GM19043 (cell line): ENCODE data around the gene TMEM8B.
"Not testable (repeated sequence)": the region's sequence is repeated elsewhere in the genome, so short reads cannot be mapped to it uniquely, and the experiment has no call there.

ENCODE experiments used
- ATAC-seq: cut with Tn5 transposase; IDR thresholded peaks from one replicate; pipeline ENCODE4 v1.9.1; 2021; ENCODE audit warnings: low read depth; ENCODE audit not compliant: unreplicated experiment

The TMEM8B gene

DNA sequence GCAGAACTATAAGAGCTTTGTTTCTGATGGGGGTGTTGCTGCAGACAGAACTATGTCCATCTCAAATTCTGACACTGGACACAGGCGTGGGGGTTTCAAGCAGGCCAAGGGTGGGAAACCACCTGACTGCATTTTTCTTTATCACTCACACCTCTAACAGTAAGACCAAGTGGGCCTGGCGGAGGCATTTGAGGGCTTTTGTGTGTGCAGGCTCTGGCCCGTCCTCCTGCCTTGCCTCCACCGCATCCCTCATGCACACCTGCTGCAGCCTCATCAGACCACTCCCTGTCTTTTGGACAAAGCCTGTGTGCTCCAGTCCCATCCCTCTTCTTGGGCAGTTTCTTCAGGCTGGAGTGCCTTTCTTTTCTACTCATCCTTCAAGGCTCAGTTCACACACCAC lies 33.3 kb downstream of the TMEM8B start:
- ATAC-seq: no peak

GRCh38 chr9:35863583-35863982 lies 34.6 kb downstream of the TMEM8B start:
- no peak for ATAC-seq

- ATAC-seq: no peak
These were observed 35.7 kb downstream of the TMEM8B start for GRCh38 chr9:35864695-35865255.

DNA sequence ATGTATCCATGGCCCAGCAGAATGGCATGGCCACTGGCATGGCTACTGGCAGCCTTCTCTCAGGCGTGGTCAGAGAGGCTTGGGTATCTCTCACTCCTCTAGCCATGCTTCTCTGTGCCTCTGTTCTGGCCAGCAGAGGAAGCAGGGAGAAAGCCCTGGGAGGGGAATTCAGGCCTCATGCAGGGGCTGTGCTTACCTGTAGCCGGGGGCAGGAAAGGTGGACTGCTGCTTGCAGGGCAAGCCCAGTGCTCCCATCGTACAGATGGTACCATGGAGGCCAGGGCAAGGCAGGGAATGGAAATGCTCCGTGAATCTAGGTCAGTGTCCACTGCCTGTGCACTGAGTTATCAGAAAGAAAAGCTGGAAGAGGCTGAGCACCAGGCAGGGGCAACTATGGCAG lies 38.5 kb downstream of the TMEM8B start:
- no peak for ATAC-seq

GRCh38 chr9:35868933-35869332 lies 39.9 kb downstream of the TMEM8B start:
- ATAC-seq: no peak

- no peak for ATAC-seq
These were observed 40.7 kb downstream of the TMEM8B start for GRCh38 chr9:35869621-35870216.

- no peak for ATAC-seq
These were observed 41.4 kb downstream of the TMEM8B start, which contains the start of gene OR13J1 for GRCh38 chr9:35870351-35870923. OR13J1 (minus strand) TSS chr9:35870401; CDS start chr9:35870401, 0 bp downstream.

DNA sequence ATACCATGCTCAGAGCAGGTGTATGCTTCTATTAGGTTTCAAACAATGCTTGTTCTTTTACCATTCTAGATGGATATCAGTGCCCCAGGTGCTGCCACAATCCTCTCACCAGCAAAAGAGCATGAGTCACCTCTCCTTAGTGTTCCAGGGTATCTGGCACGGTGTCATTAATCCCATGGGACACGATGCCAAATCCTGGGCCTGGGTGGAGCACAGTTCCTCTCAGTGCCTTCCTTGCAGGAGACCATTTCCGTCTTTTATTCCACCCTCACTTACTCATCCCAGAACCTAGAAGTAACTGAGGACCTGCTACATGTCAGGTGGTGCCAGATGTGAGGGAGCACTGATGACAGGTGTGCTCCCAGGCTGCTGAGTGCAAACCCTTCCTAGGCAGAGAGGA lies 42.5 kb downstream of the TMEM8B start:
- ATAC-seq: no peak

- no peak for ATAC-seq
These were observed 43.5 kb downstream of the TMEM8B start for GRCh38 chr9:35872505-35872904.

DNA sequence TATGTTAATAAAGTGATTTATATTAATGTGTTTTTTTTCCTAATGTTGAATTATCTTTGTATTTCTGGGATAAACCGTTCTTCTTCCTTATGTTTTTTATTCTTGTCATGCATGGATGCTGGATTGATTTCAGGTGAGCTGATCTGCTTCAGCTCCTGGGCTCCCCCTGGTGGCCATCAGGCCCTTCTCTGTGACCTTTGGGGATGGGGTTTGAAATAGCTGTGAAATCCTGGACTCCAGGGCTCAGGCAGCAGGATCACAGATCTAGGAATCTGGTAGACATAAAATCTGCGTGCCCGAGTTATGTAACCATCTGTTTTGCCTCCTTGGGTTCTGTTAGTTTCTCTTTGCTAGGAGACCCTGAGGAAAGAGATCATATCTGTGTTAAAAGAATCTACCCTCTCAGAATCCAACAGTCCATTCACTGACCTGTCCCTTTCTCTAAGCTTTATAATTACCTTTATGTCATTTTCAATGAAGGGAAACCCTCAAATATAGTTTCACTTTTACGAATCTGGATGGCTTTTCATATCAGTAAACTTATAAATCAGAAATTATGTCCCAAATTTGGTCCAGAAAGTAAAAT lies 53.3 kb downstream of the TMEM8B start:
- no peak for ATAC-seq

- ATAC-seq: no peak
These were observed 54.0 kb downstream of the TMEM8B start for GRCh38 chr9:35882996-35883395.

DNA sequence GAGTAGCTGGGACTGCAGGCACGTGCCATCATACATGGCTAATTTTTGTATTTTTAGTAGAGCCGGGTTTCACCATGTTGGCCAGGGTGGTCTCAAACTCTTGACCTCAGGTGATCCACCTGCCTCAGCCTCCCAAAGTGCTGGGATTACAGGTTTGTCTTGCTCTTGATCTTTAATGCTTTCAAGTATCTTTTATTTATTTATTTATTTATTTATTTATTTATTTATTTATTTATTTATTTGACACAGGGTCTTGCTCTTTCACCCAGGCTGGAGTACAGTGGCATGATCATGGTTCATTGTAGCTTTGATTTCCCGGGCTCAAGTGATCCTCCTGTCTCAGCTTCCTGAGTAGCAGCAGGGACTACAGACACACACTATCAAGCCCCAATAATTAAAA lies 55.9 kb downstream of the TMEM8B start:
- ATAC-seq: not testable (repeated sequence)

DNA sequence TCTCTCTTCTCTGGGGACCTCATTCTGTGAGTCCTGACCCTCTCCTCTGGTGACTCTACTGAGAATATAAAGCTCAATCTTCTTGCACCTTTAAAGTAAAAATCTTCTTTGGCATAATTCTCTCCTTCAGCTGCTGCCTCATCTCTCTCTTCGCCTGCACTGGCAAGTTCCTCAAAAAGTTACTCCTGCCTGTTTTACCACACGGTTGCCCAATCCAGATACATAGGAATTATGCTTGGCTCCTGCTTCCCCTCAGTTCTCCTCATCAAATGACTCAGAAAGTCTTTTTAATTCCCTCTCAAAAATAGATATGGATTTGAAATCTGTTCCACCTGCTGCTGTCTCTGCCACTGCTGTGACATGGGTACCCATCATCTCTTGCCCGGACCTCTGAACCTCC lies 62.6 kb downstream of the TMEM8B start:
- no peak for ATAC-seq

DNA sequence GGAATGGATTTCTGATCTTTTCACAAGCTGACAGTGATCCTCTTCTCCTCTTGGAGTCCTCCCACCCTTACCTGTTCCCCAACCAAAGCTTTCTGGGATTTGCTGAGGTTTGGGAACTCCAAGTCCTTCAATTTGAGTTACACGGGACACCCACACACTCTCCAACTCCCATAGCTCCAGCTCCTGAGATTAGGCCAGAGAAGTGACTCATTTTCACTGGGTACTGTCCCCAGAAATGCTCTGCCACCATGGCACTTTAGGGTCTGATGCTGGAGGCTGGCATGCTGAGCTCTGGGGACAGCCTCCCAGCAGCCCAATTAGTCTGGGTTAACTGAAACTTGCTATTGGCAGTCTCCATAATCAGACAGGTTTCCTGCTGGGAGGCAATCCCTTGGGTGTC lies 63.0 kb downstream of the TMEM8B start:
- ATAC-seq: no peak

GRCh38 chr9:35896570-35896969 lies 67.5 kb downstream of the TMEM8B start:
- no peak for ATAC-seq

DNA sequence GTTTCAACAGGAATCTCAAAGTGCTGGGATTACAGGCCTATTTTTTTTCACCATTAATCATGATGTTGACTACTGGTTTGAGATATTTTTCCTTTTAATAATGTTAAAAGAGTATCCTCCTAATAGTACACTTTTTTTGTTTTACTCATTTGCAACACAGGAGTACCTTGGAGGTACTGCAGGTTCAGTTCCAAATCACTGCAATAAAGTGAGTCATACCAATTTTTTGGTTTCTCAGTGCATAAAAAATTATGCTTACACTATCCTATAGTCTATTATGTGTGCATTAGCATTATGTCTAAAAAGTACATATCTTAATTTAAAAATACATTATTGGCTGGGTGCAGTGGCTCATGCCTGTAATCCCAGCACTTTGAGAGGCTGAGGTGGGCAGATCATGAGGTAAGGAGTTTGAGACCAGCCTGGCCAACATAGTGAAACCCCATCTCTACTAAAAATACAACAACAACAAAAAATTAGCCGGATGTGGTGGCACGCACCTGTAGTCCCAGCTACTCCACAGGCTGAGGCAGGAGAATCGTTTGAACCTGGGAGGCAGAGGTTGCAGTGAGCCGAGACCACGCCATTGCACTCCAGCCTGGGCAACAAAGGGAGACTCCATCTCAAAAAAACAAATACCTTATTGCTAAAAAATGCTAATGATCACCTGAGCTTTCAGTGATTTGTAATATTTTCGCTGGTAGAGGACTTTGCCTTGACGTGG lies 68.5 kb downstream of the TMEM8B start:
- not testable (repeated sequence) for ATAC-seq

GRCh38 chr9:35898337-35898736 lies 69.3 kb downstream of the TMEM8B start:
- no peak for ATAC-seq

DNA sequence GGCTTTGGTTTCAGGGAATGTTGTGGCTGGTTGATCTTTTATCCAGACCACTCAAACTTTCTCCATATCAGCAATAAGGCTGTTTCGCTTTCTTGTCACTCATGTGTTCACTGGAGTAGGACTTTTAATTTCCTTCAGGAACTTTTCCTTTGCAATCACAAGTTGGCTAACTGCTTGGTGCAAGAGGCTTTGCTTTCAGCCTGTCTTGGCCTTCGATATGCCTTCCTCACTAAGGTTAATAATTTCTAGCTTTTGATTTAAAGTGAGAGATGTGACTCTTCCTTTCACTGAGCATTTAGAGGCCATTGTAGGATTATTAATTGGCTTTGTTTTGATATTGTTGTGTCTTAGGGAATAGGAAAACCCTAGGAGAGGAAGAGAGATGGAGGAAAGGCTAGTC lies 70.0 kb downstream of the TMEM8B start:
- ATAC-seq: no peak

- no peak for ATAC-seq
These were observed 74.0 kb downstream of the TMEM8B start for GRCh38 chr9:35903049-35903448.

GRCh38 chr9:35904338-35904737 lies 75.3 kb downstream of the TMEM8B start:
- no peak for ATAC-seq

DNA sequence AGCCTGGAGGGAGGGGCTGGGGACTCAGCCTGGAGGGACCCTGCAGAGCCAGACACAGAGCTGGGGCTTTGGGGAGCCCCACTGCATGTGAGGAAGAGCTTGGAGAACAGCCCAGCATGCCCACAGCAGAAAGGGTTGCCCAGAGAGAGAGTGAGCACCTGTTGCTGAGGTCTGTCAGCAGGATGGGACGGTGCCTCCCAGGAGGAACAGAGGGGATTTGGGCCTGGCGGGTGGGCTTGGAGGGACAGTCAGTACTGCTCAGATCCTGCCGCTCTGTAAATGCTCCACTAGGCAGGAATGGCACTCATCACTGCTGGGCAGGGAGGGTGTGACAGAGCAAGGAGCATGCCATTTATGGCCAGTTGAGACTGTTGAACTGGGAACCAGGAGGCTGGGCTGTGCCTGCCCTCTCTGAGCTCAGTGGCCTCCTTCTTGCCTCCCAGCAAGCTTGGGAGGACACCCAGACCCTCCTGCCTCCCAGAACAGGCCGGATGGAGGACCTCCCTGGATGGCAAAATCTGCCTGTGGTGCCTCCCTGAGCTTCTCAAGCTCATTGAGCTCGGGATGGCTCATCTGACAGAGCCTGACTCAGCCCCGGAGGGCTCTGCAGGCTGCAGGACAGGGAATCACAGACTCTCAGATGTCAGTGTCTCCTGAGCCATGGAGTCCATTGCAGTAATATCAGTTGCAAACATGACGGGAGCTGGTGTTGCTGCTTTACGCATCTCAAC lies 76.2 kb downstream of the TMEM8B start:
- ATAC-seq: no peak
